ENCODE measurements around the gene SPATA45.

Gene SPATA45

DNA sequence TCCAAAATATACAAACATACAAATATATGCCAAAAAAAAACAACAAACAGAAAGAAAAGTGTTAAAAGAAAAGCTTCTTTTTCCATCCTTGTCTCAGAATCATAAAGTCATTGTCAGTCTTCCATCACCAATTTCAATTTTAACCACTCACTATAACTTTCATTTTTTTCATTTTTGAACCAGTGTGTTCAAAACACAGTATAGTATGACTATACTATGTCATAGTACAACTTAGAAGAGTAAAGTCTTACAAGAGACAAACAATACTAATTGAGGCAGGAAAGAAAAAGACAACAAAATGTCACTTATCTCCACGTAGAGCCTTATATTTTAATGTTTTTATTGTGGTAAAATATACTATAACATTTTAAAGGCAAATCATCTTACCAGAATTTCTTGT lies 63.5 kb downstream of the SPATA45 start:
- ChIA-PET CTCF (no interaction called here), POLR2A (no interaction called here)
- no peak for DNase-seq (ENCODE audit: extremely low spot score)
- TF ChIP-seq ZNF384 (IDR thresholded peaks at IDR 0.05) (no peak), FOXA1 (IDR thresholded peaks at IDR 0.05) (no peak), SP1 (IDR thresholded peaks at IDR 0.05) (no peak), NFRKB (IDR thresholded peaks at IDR 0.05) (no peak), CTBP1 (IDR thresholded peaks at IDR 0.05; ENCODE audit: borderline replicate concordance) (no peak), BHLHE40 (IDR thresholded peaks at IDR 0.05; ENCODE audit: borderline replicate concordance) (no peak), FOXK2 (IDR thresholded peaks at IDR 0.05) (no peak), ARNT (IDR thresholded peaks at IDR 0.05) (no peak), FOXM1 (IDR thresholded peaks at IDR 0.05; ENCODE audit: borderline replicate concordance) (no peak), L3MBTL2 (conservative IDR thresholded peaks at IDR 0.05) (no peak), HDGF (IDR thresholded peaks at IDR 0.05; ENCODE audit: borderline replicate concordance) (no peak), TARDBP (IDR thresholded peaks at IDR 0.05) (no peak)

DNA sequence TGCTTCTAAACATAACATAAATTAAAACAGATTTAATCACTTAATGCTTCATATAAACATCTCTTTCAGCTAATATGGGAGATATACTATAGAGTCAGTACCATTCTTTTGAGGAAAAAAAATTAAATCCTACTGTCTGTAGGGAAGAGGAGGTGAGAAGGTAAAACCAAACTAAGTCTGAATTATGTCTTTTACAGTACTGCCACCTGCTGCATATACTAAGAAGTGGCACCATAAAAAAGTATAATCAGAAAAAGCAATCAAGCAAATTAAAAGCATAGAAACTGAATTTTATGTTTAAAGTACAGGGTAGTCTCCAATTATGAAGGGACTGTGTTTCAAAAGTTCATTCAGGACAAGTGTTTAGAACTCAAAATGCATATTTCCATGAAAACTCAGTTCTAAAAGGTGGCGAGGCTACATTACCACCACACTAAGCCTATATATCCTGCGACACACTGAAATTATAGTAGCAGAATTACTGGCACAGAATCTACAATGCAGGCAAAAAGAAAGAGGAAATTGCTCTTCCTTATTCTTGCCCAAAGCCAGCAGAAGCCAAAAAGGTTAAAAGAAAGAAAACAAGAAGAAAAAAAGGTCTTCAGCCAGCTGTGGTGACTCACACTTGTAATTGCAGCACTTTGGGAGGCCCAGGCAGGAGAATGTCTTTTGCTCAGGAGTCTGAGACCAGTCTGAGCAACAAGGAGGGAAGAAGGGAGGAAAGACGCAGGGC lies 64.9 kb downstream of the SPATA45 start:
- DNase-seq (ENCODE audit: extremely low spot score): peak; percentile 20
- ChIA-PET CTCF (interaction anchor here (0.8 to 1.0 kb wide), 2 partner anchors 9 to 29 kb away, joined by 3 read pairs; no protein-coding TSS in a partner anchor), POLR2A (no interaction called here)
- no peak for TF ChIP-seq SUZ12 (IDR thresholded peaks at IDR 0.05)
- TF ChIP-seq SP1 (IDR thresholded peaks at IDR 0.05): no peak
- TF ChIP-seq FOXM1 (IDR thresholded peaks at IDR 0.05; ENCODE audit: borderline replicate concordance): no peak
- TF ChIP-seq ZNF384 (IDR thresholded peaks at IDR 0.05): no peak
- no peak for TF ChIP-seq L3MBTL2 (conservative IDR thresholded peaks at IDR 0.05)
- TF ChIP-seq CTBP1 (IDR thresholded peaks at IDR 0.05; ENCODE audit: borderline replicate concordance): no peak
- TF ChIP-seq TARDBP (IDR thresholded peaks at IDR 0.05): no peak
- no peak for TF ChIP-seq LEF1 (IDR thresholded peaks at IDR 0.05; ENCODE audit: borderline replicate concordance)
- no peak for TF ChIP-seq NFRKB (IDR thresholded peaks at IDR 0.05)
- TF ChIP-seq ARNT (IDR thresholded peaks at IDR 0.05): no peak
- no peak for TF ChIP-seq HDGF (IDR thresholded peaks at IDR 0.05; ENCODE audit: borderline replicate concordance)
- no peak for TF ChIP-seq FOXA1 (IDR thresholded peaks at IDR 0.05)
- no peak for TF ChIP-seq FOXK2 (IDR thresholded peaks at IDR 0.05)
- TF ChIP-seq, protein P1, sequence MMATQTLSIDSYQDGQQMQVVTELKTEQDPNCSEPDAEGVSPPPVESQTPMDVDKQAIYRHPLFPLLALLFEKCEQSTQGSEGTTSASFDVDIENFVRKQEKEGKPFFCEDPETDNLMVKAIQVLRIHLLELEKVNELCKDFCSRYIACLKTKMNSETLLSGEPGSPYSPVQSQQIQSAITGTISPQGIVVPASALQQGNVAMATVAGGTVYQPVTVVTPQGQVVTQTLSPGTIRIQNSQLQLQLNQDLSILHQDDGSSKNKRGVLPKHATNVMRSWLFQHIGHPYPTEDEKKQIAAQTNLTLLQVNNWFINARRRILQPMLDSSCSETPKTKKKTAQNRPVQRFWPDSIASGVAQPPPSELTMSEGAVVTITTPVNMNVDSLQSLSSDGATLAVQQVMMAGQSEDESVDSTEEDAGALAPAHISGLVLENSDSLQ (IDR thresholded peaks at IDR 0.05): no peak

DNA sequence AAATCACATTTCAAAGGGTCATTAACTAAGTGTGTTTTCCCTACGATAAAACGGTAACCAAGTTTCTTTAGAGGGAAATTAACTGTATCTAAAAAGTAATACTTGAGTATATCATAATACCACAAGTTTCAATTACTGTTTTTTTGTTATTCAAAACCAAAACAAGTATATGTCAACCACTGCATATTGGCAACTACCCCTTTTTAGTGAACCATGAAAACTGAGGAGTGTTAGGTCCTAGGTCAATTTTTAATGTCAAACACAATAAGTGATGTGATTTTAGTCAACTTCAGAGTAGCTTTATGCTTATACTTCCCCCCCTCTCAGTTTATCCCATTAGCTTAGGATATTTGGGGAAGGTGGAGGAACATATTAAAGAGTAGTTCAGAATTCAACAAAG lies 66.2 kb downstream of the SPATA45 start:
- CTCF ChIA-PET: interaction anchor here (1.3 kb wide), 1 partner anchor 116 kb away, joined by 7 read pairs; no protein-coding TSS in a partner anchor
- TF ChIP-seq NFRKB (IDR thresholded peaks at IDR 0.05) (no peak), ZNF384 (IDR thresholded peaks at IDR 0.05) (no peak), FOXM1 (IDR thresholded peaks at IDR 0.05; ENCODE audit: borderline replicate concordance) (no peak), FOXK2 (IDR thresholded peaks at IDR 0.05) (no peak)
- TF ChIP-seq, protein P1 (IDR thresholded peaks at IDR 0.05): no peak
- POLR2A ChIA-PET: interaction anchor here (1.6 kb wide), 1 partner anchor 10 kb away, joined by 6 read pairs; the partner anchor contains the start of gene NSL1
- no peak for DNase-seq (ENCODE audit: extremely low spot score)

DNA sequence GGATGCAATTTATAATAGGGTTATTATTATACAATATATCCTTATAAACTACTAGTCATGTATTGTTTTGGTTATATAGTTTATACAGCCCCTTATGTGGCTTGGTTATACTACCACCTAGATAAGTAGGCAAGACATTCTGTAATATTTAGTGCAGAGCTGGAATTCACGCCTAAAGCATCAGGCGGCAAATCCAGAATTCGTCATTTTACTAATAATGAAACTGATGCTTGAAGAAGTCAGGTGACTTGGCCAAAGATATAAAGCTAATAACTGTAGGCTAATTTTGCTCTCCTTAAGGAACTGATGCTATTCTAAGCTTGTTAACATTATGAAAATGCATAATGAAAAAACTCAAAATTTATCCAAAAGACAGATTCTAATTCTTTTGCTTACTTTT lies 66.7 kb downstream of the SPATA45 start:
- ChIA-PET CTCF (interaction anchor here (1.3 kb wide), 1 partner anchor 116 kb away, joined by 7 read pairs; no protein-coding TSS in a partner anchor), POLR2A (interaction anchor here (1.6 kb wide), 1 partner anchor 11 kb away, joined by 6 read pairs; the partner anchor contains the start of gene NSL1)
- TF ChIP-seq SUZ12 (IDR thresholded peaks at IDR 0.05): no peak
- no peak for TF ChIP-seq FOXA1 (IDR thresholded peaks at IDR 0.05)
- TF ChIP-seq ARNT (IDR thresholded peaks at IDR 0.05): no peak
- TF ChIP-seq LEF1 (IDR thresholded peaks at IDR 0.05; ENCODE audit: borderline replicate concordance): no peak
- no peak for TF ChIP-seq NFRKB (IDR thresholded peaks at IDR 0.05)
- no peak for TF ChIP-seq SP1 (IDR thresholded peaks at IDR 0.05)
- TF ChIP-seq ELF4 (IDR thresholded peaks at IDR 0.05): no peak
- DNase-seq (ENCODE audit: extremely low spot score): no peak
